ENCODE data around the gene PRPF38B. TPM values are rescaled to one million over a fixed set of nuclear protein-coding genes. Genes with fewer than 3 reads are reported as not detected.

Gene PRPF38B
- polyA plus RNA-seq, 1 experiment, result 13.3 TPM

DNA sequence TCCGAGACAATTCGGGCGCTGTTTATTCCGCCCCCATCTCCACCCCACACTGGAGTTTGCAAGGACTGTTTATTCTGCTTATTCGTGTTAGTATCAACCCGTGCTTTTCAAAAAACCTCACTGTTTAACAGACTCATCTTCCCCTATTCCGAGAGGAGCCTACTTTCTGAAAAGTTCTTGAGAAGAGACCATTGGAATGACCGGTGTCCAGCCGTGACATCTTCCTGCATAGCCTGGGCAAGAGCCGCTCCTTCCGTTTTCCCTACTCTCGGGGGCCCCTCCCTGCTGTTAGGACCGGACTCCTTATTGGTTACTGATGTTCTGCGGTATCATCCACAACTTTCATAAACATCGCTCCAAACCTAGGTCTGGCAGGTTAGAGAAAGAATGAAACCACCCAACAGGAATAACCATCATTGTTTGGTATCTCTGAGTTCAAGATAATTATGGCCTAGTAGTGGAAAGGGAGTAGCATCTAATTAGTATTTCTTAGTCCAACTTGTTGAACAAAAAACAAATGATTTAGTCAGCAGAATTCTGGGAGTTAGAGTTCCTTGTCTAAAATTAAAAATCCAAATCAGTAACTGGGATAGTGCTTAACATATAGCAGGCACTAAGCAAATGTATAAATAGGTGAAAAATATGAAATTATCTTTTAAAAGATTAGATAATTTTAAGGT is 55.2 kb downstream of the PRPF38B start:
- peak; percentile 31 for DNase-seq (ENCODE audit: low read depth)
- Histone ChIP-seq H3K27me3 (ENCODE audit: control insufficient read depth, insufficient read depth, low read length) (no peaks in the 10 kb centered on the region), H3K36me3 (ENCODE audit: control insufficient read depth, insufficient read depth, low read length) (no peaks in the 10 kb centered on the region), H3K4me3 (ENCODE audit: low read depth, low read length) (peak overlapping the region; percentile 88)
- TF ChIP-seq, protein P1, sequence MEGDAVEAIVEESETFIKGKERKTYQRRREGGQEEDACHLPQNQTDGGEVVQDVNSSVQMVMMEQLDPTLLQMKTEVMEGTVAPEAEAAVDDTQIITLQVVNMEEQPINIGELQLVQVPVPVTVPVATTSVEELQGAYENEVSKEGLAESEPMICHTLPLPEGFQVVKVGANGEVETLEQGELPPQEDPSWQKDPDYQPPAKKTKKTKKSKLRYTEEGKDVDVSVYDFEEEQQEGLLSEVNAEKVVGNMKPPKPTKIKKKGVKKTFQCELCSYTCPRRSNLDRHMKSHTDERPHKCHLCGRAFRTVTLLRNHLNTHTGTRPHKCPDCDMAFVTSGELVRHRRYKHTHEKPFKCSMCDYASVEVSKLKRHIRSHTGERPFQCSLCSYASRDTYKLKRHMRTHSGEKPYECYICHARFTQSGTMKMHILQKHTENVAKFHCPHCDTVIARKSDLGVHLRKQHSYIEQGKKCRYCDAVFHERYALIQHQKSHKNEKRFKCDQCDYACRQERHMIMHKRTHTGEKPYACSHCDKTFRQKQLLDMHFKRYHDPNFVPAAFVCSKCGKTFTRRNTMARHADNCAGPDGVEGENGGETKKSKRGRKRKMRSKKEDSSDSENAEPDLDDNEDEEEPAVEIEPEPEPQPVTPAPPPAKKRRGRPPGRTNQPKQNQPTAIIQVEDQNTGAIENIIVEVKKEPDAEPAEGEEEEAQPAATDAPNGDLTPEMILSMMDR (IDR thresholded peaks at IDR 0.05; ENCODE audit: insufficient read depth, low read depth, low read length), result no peak
- ChIA-PET POLR2A (interaction anchor here (0.6 to 0.7 kb wide), 2 partner anchors 55 to 149 kb away, joined by 3 to 4 read pairs; partner anchors contain the start of gene PRPF38B), CTCF (interaction anchor here (1.0 to 1.5 kb wide), 2 partner anchors 14 to 50 kb away, joined by 3 read pairs; no protein-coding TSS in a partner anchor)

DNA sequence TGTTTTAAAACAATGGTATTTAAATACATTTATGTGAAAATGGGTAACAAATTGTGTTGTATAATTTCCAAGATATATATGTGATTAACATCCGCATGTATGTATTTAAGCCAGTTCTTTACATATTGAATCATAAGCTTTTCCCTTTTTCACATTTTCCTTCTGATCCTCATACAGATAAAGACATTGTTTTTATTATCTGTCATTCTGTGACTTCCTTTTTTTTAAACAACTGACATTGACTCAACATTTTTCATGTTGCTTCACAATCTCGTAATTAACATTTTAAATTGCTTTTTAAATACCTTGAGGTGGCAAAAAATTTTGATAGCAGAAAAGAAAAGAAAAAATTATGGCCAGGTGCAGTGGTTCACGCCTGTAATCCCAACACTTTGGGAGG is 55.8 kb downstream of the PRPF38B start:
- no peaks in the 10 kb centered on the region for H3K27me3 ChIP-seq (ENCODE audit: control insufficient read depth, insufficient read depth, low read length)
- no peak overlapping the region; the same call in none of the 2 replicates for H3K4me3 ChIP-seq (ENCODE audit: low read depth, low read length)
- no peak for DNase-seq (ENCODE audit: low read depth)
- CTCF ChIA-PET, result interaction anchor here (1.1 to 1.5 kb wide), 2 partner anchors 51 to 56 kb away, joined by 3 read pairs; partner anchors contain the start of gene PRPF38B
- H3K36me3 ChIP-seq (ENCODE audit: control insufficient read depth, insufficient read depth, low read length), result no peaks in the 10 kb centered on the region
- POLR2A ChIA-PET, result interaction anchor here (0.6 kb wide), 1 partner anchor 275 kb away, joined by 3 read pairs; no protein-coding TSS in a partner anchor
- TF ChIP-seq, protein P1 (IDR thresholded peaks at IDR 0.05; ENCODE audit: insufficient read depth, low read depth, low read length), result no peak

DNA sequence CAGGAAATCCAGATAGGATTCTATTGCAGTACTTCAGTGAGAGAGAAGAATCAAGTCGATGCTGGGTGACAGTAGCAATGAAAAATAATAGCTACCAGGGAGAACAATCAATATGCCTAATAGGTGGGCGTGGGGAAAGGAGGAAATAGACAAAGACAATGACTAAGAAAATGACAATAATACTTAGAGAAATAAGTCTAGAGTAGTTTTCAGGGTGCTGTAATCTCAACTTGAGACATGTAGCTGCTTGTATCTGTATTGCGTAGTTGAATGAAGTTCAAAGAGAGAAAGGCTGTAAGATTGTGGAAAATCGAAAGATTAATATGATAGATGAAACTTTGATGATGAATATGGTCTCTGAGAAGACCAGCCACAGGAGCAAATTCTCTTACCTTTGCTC is 57.0 kb downstream of the PRPF38B start:
- ChIA-PET CTCF (interaction anchor here (1.1 kb wide), 1 partner anchor 57 kb away, joined by 3 read pairs; the partner anchor contains the start of gene PRPF38B), POLR2A (interaction anchor here (0.5 kb wide), 1 partner anchor 28 kb away, joined by 3 read pairs; no protein-coding TSS in a partner anchor)
- TF ChIP-seq, protein P1 (IDR thresholded peaks at IDR 0.05; ENCODE audit: insufficient read depth, low read depth, low read length), result no peak

DNA sequence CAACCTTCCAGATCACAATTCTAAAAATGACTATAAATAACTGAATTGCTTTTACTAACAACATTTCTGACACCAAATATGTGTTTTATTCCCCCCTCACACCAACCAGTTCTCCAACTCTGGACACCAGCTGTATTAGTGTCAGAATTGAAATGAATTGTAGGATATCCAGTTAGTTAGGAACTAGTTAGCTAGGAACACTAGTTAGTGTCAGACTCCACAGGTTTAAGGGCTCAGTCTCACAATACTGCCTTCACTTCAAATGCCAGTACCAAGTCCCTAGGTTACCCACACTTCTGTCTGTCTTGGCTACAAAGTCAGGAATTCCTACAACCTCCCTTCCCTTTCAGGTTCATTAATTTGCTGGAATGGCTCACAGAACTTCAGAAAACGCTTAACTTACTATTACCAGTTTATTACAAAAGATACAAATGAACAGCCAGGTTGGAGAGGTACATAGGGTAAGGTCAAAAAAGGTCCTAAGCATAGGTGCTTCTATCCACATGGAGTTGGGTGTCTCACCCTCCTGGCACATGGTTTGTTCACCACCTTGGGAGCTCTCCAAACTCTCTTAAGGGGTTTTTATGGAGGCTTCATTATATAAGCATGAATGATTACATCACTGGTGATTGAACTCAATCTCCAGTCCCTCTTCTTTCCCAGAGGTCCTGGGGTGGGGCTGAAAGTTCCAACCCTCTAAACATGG is 58.5 kb downstream of the PRPF38B start:
- H3K36me3 ChIP-seq (ENCODE audit: control insufficient read depth, insufficient read depth, low read length), result 0 out of 2 replicates have a peak, but pooled peaks cover 1% of the 10 kb centered on the region
- H3K27me3 ChIP-seq (ENCODE audit: control insufficient read depth, insufficient read depth, low read length), result no peaks in the 10 kb centered on the region
- no peak overlapping the region for H3K4me3 ChIP-seq (ENCODE audit: low read depth, low read length)
- ChIA-PET CTCF (no interaction called here), POLR2A (no interaction called here)
- DNase-seq (ENCODE audit: low read depth), result no peak
- TF ChIP-seq, protein P1 (IDR thresholded peaks at IDR 0.05; ENCODE audit: insufficient read depth, low read depth, low read length), result no peak

More for the DNA sequence above, 57.0 kb downstream of the PRPF38B start:
- no peak for DNase-seq (ENCODE audit: low read depth)
- Histone ChIP-seq H3K36me3 (ENCODE audit: control insufficient read depth, insufficient read depth, low read length) (no peaks in the 10 kb centered on the region), H3K4me3 (ENCODE audit: low read depth, low read length) (no peak overlapping the region), H3K27me3 (ENCODE audit: control insufficient read depth, insufficient read depth, low read length) (no peaks in the 10 kb centered on the region)

Other genes with a start within 250 kb of the PRPF38B start
- gene NBPF6, start 242.0 kb upstream of the PRPF38B start, polyA plus RNA-seq (2011; rRNA removed), result not detected in 2 replicates
- gene EEIG2, start 132.2 kb upstream of the PRPF38B start, polyA plus RNA-seq (2011; rRNA removed), result 2.6 and 3.8 TPM in 2 replicates
- gene HENMT1, start 31.2 kb upstream of the PRPF38B start, polyA plus RNA-seq (2011; rRNA removed), result 2.2 and 3.9 TPM in 2 replicates
- gene FNDC7, start 20.6 kb downstream of the PRPF38B start, polyA plus RNA-seq (2011; rRNA removed), result not detected in 2 replicates
- gene STXBP3, start 54.4 kb downstream of the PRPF38B start, polyA plus RNA-seq (2011; rRNA removed), result 10.8 and 25.0 TPM in 2 replicates
- gene AKNAD1, start 164.8 kb downstream of the PRPF38B start, polyA plus RNA-seq (2011; rRNA removed), result 0.25 and 0.32 TPM in 2 replicates
- 8.1 and 17.2 TPM in 2 replicates for gene GPSM2, start 184.7 kb downstream of the PRPF38B start, polyA plus RNA-seq (2011; rRNA removed)